HCT116 (cell line): ENCODE data around the gene BPIFB3. TPM values are rescaled to one million over a fixed set of nuclear protein-coding genes. Genes with fewer than 3 reads are reported as not detected.

Experiments
- ATAC-seq: fragments of 200-7000 bp; cut with Tn5 transposase; 2 replicates; pipeline ENCODE4 v1.9.1; 2020; ENCODE audit warnings: mild to moderate bottlenecking, moderate library complexity
- BruUV-seq: library from RNA; stranded (reverse); fragments of 400-500 nt; replicated peaks from 2 replicates; lab custom pipeline; 2021; lab: Mats Ljungman, UMichigan
- CTCF ChIA-PET: fragments of 300-600 bp; sonication (Branson Sonifier 250); formaldehyde crosslinking; loops from one replicate; lab custom pipeline; 2021; ENCODE audit warnings: antibody characterized with exemption; lab: Charles Lee
- POLR2A ChIA-PET: fragments of 300-600, 350-600 bp; sonication (Branson Sonifier 250); formaldehyde crosslinking; loops from one replicate; lab custom pipeline; 2021; ENCODE audit warnings: antibody characterized with exemption; lab: Charles Lee
- RAD21 ChIA-PET, 2 experiments: fragments of 300-600 bp; sonication (Branson Sonifier 250); formaldehyde crosslinking; loops; one replicate each; lab custom pipeline; 2023; ENCODE audit warnings: low total read pairs in 2 of 2; ENCODE audit not compliant: uncharacterized antibody in 2 of 2, unreplicated experiment in 2 of 2, low non-redundant PET in 1 of 2; lab: Charles Lee
- DNase-seq: peaks from one replicate; pipeline ENCODE4 v3.0.0-alpha.2; 2010; ENCODE audit warnings: low read depth, low spot score
- H2AFZ ChIP-seq: fragments of 200-600 bp; shearing (Covaris generic), sonication (generic); 2 replicates; pipeline ENCODE4 v1.6.1; 2017; ENCODE audit warnings: low read depth, mixed run types, mixed read lengths, antibody characterized with exemption, low read length; ENCODE audit not compliant: poor library complexity, severe bottlenecking
- H3K27ac ChIP-seq: 2 replicates; pipeline ENCODE4 v1.5.1; 2012; ENCODE audit warnings: low read depth, low read length
- H3K27me3 ChIP-seq: fragments of 200-600 bp; sonication (generic); 2 replicates; pipeline ENCODE4 v1.6.1; 2016; ENCODE audit warnings: mixed run types, low read length, mixed read lengths; ENCODE audit not compliant: insufficient read depth
- H3K36me3 ChIP-seq, 2 experiments: fragments of 200-500 bp in 1 of 2; fragments of 200-600 bp in 1 of 2; sonication (Bioruptor generic) in 1 of 2; sonication (generic) in 1 of 2; 2 replicates each; pipeline versions ENCODE4 v1.5.1 to v1.6.1; 2014 to 2016; ENCODE audit warnings: low read length in 2 of 2, inconsistent platforms in 1 of 2, mixed read lengths in 1 of 2, mixed run types in 1 of 2; ENCODE audit not compliant: insufficient read depth in 2 of 2, control insufficient read depth in 1 of 2
- H3K4me1 ChIP-seq, 2 experiments: fragments of 200-600 bp in 1 of 2; sonication (generic) in 1 of 2; 2 replicates each; pipeline versions ENCODE4 v1.5.1 to v1.6.1; 2012 to 2017; ENCODE audit warnings: low read length in 2 of 2, inconsistent platforms in 1 of 2, mild to moderate bottlenecking in 1 of 2, mixed read lengths in 1 of 2, mixed run types in 1 of 2, moderate library complexity in 1 of 2; ENCODE audit not compliant: insufficient read depth in 2 of 2, control insufficient read depth in 1 of 2
- H3K4me2 ChIP-seq: fragments of 200-600 bp; sonication (generic); 2 replicates; pipeline ENCODE4 v1.6.1; 2017; ENCODE audit warnings: mixed run types, low read length, mixed read lengths
- H3K4me3 ChIP-seq, 2 experiments: fragments of 200-600 bp in 1 of 2; sonication (generic) in 1 of 2; replicated peaks in 1 of 2; 2 replicates each; pipeline ENCODE4 v1.5.1; 2011 to 2016; ENCODE audit warnings: low read length in 2 of 2, control low read depth in 1 of 2, low read depth in 1 of 2, mild to moderate bottlenecking in 1 of 2, mixed read lengths in 1 of 2, mixed run types in 1 of 2
- H3K79me2 ChIP-seq: fragments of 200-600 bp; sonication (generic); 2 replicates; pipeline ENCODE4 v1.6.1; 2017; ENCODE audit warnings: mild to moderate bottlenecking, mixed run types, low read length, moderate library complexity, mixed read lengths; ENCODE audit not compliant: insufficient read depth
- H3K9ac ChIP-seq: fragments of 200-600 bp; sonication (generic); 2 replicates; pipeline ENCODE4 v1.6.1; 2016; ENCODE audit warnings: low read length, mixed read lengths
- H3K9me2 ChIP-seq: fragments of 200-600 bp; sonication (generic), shearing (Covaris generic); 2 replicates; pipeline ENCODE4 v1.6.1; 2017; ENCODE audit warnings: mixed run types, mild to moderate bottlenecking, moderate library complexity; ENCODE audit not compliant: insufficient read depth
- H3K9me3 ChIP-seq, 2 experiments: fragments of 200-500 bp in 1 of 2; fragments of 200-600 bp in 1 of 2; sonication (Bioruptor generic) in 1 of 2; sonication (generic) in 1 of 2; 2 replicates each; pipeline ENCODE4 v1.6.1; 2014 to 2017; ENCODE audit warnings: low read length in 2 of 2, mixed read lengths in 2 of 2, inconsistent platforms in 1 of 2, low read depth in 1 of 2, mild to moderate bottlenecking in 1 of 2, mixed run types in 1 of 2, moderate library complexity in 1 of 2; ENCODE audit not compliant: control insufficient read depth in 1 of 2, insufficient read depth in 1 of 2
- H4K20me1 ChIP-seq: fragments of 200-600 bp; sonication (generic), shearing (Covaris generic); 2 replicates; pipeline ENCODE4 v1.6.1; 2017; ENCODE audit warnings: mixed run types, mild to moderate bottlenecking, moderate library complexity; ENCODE audit not compliant: insufficient read depth
- ELF1 ChIP-seq: IDR thresholded peaks from 2 replicates; pipeline ENCODE4 v1.6.1; 2012; ENCODE audit warnings: low read depth, borderline replicate concordance
- EZH2phosphoT487 ChIP-seq: fragments of 200-600 bp; IDR thresholded peaks from 2 replicates; pipeline ENCODE4 v1.6.1; 2018; ENCODE audit warnings: antibody characterized with exemption, borderline replicate concordance
- POLR2A ChIP-seq: IDR thresholded peaks from 2 replicates; pipeline ENCODE4 v1.7.0; 2011; ENCODE audit warnings: borderline replicate concordance; ENCODE audit not compliant: insufficient read depth, insufficient read length; ENCODE audit errors: extremely low read depth
- TCF7L2 ChIP-seq: IDR thresholded peaks from 2 replicates; pipeline ENCODE4 v1.7.0; 2011; ENCODE audit warnings: borderline replicate concordance, inconsistent platforms; ENCODE audit not compliant: insufficient read depth, insufficient read length; ENCODE audit errors: extremely low read depth
- ZFX ChIP-seq: fragments of 450-650 bp; IDR thresholded peaks from 2 replicates; pipeline ENCODE4 v1.6.1; 2017
- intact Hi-C: fragments of 100-400 bp; cut with micrococcal nuclease; formaldehyde crosslinking; loops from 2 replicates; pipeline ENCODE4 v1.10.0; 2022
- total RNA-seq: library from RNA; stranded (reverse); gene quantifications from one replicate; pipeline ENCODE4 v1.2.1, GENCODE V29; 2021; ENCODE audit not compliant: unreplicated experiment
- TF ChIP-seq, protein P1 (sequence below), 3 experiments: fragments of 200-600 bp in 1 of 3; sonication (generic) in 1 of 3; IDR thresholded peaks in 2 of 3; conservative IDR thresholded peaks in 1 of 3; 2 replicates each; pipeline ENCODE4 v1.5.1; 2012 to 2017; ENCODE audit warnings: low read depth in 2 of 3, low read length in 2 of 3, antibody characterized with exemption in 1 of 3, borderline replicate concordance in 1 of 3, control low read depth in 1 of 3, mild to moderate bottlenecking in 1 of 3, mixed read lengths in 1 of 3, mixed run types in 1 of 3, moderate library complexity in 1 of 3; ENCODE audit not compliant: insufficient read depth in 1 of 3
- TF ChIP-seq, protein P2 (sequence below): IDR thresholded peaks from 2 replicates; pipeline ENCODE4 v1.6.1; 2011; ENCODE audit warnings: mild to moderate bottlenecking, low read length, moderate library complexity; ENCODE audit not compliant: insufficient replicate concordance; ENCODE audit errors: extremely low read depth

BPIFB3 gene
- total RNA-seq, 1 experiment from 2014 or later: not detected

DNA sequence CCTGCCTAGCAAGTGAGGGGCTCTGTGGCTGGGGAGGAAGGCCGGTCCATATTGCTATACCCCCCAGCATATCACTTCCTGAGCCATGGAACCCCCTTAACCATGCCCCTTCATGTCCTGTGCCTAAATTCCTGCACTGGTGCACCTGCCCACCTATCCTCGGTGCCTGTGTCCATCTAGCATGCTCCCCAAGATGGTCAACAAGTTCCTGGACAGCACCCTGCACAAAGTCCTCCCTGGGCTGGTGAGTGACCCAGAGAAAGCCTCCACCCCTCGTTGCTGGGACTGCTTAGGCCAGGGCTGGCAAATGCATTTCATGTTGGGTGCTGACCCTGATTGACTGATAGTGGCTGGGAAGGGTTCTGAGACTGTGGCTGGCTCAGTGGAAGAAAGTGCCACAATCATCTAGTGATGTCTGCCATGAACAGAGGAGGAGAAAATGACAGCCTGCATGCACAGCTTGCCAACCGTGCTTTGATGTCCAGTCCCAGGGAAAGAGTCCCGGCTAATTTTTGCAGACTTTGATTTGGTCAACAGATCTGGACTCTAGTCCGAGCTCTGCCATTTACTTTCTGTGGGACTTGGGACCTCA, 18.7 kb upstream of the BPIFB3 start:
- Histone ChIP-seq H3K36me3 (no peaks in the 10 kb centered on the region), H3K4me2 (no peak overlapping the region), H3K27me3 (peaks cover 31% of the 10 kb centered on the region; the same call in 1 of the 2 replicates), H3K4me3 (no peak overlapping the region), H3K9ac (no peak overlapping the region), H4K20me1 (no peaks in the 10 kb centered on the region), H3K4me1 (no peaks in the 10 kb centered on the region), H3K9me3 (no peaks in the 10 kb centered on the region), H2AFZ (no peak overlapping the region), H3K79me2 (no peaks in the 10 kb centered on the region), H3K27ac (no peak overlapping the region), H3K9me2 (no peaks in the 10 kb centered on the region)
- POLR2A ChIA-PET: no interaction called here
- no peak for DNase-seq
- intact Hi-C loops: no loop called here
- RAD21 ChIA-PET: no interaction called here
- CTCF ChIA-PET: no interaction called here
- TF ChIP-seq, protein P1, sequence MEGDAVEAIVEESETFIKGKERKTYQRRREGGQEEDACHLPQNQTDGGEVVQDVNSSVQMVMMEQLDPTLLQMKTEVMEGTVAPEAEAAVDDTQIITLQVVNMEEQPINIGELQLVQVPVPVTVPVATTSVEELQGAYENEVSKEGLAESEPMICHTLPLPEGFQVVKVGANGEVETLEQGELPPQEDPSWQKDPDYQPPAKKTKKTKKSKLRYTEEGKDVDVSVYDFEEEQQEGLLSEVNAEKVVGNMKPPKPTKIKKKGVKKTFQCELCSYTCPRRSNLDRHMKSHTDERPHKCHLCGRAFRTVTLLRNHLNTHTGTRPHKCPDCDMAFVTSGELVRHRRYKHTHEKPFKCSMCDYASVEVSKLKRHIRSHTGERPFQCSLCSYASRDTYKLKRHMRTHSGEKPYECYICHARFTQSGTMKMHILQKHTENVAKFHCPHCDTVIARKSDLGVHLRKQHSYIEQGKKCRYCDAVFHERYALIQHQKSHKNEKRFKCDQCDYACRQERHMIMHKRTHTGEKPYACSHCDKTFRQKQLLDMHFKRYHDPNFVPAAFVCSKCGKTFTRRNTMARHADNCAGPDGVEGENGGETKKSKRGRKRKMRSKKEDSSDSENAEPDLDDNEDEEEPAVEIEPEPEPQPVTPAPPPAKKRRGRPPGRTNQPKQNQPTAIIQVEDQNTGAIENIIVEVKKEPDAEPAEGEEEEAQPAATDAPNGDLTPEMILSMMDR (IDR thresholded peaks at IDR 0.05 in 2 of 3, conservative IDR thresholded peaks at IDR 0.05 in 1 of 3; ENCODE audit: borderline replicate concordance in 1 of 3, insufficient read depth in 1 of 3, low read depth in 2 of 3, low read length in 2 of 3): no peak
- TF ChIP-seq EZH2phosphoT487: no peak
- no peak for TF ChIP-seq TCF7L2
- TF ChIP-seq ELF1: no peak
- TF ChIP-seq ZFX: no peak
- ATAC-seq: no peak
- BruUV-seq: no TSS peak

DNA sequence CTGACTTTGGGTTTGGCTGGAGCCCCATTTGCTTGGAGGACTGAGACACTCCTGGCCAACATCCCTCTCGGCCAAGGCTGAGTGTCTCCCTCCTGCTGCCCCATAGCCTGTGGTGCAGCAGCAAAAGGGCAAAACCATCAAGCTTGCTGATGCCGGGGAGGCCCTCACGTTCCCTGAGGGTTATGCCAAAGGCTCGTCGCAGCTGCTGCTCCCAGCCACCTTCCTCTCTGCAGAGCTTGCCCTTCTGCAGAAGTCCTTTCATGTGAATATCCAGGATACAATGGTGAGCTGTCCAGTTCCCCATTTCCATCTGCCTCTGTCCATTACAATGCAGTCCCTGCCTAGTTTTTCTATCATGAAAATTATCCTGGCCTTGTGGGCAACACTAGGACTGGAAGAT, 16.2 kb upstream of the BPIFB3 start:
- no peak overlapping the region for H3K4me3 ChIP-seq
- intact Hi-C loops: no loop called here
- no peaks in the 10 kb centered on the region for H4K20me1 ChIP-seq
- H3K9me3 ChIP-seq: no peaks in the 10 kb centered on the region
- POLR2A ChIA-PET: no interaction called here
- TF ChIP-seq, protein P2, sequence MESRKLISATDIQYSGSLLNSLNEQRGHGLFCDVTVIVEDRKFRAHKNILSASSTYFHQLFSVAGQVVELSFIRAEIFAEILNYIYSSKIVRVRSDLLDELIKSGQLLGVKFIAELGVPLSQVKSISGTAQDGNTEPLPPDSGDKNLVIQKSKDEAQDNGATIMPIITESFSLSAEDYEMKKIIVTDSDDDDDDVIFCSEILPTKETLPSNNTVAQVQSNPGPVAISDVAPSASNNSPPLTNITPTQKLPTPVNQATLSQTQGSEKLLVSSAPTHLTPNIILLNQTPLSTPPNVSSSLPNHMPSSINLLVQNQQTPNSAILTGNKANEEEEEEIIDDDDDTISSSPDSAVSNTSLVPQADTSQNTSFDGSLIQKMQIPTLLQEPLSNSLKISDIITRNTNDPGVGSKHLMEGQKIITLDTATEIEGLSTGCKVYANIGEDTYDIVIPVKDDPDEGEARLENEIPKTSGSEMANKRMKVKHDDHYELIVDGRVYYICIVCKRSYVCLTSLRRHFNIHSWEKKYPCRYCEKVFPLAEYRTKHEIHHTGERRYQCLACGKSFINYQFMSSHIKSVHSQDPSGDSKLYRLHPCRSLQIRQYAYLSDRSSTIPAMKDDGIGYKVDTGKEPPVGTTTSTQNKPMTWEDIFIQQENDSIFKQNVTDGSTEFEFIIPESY: no peak
- no peak for TF ChIP-seq POLR2A
- CTCF ChIA-PET: no interaction called here
- H3K79me2 ChIP-seq: no peaks in the 10 kb centered on the region
- no peaks in the 10 kb centered on the region for H3K36me3 ChIP-seq
- ATAC-seq: no peak
- no peaks in the 10 kb centered on the region for H3K9me2 ChIP-seq
- BruUV-seq: no TSS peak
- no peak overlapping the region for H3K4me2 ChIP-seq
- H2AFZ ChIP-seq: no peak overlapping the region
- H3K27me3 ChIP-seq: peaks cover 35% of the 10 kb centered on the region; the same call in 1 of the 2 replicates
- no peaks in the 10 kb centered on the region for H3K4me1 ChIP-seq
- no peak overlapping the region for H3K27ac ChIP-seq
- no peak overlapping the region for H3K9ac ChIP-seq
- DNase-seq: no peak
- RAD21 ChIA-PET: no interaction called here
